ENCODE measurements around the gene IRF2.

IRF2 gene

DNA sequence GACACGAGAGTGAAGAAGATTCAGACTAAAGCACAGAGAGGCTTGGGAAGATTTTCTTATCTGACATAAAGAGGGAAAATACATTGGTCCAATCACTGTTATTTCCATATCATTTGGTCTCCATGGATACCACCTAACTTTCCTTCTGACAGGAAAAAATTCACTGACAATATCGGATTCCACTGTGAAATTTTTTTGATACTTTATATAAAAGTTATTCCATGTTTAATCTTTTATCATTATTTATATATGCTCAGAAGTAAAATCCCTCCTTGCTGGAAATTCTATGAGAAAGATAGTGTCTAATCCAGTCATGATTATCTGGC is 3.6 kb downstream of the IRF2 start:
- Histone ChIP-seq H3K4me1 (ENCODE audit: low read depth, poor library complexity, severe bottlenecking) (peaks cover 56% of the 10 kb centered on the region), H3K4me3 (IDR thresholded peaks at IDR 0.05; ENCODE audit: insufficient read depth, low read depth, low read length) (no peak overlapping the region), H2AFZ (ENCODE audit: low read depth) (no peak overlapping the region), H4K20me1 (ENCODE audit: insufficient read depth) (no peaks in the 10 kb centered on the region), H3K27ac (peak overlapping the region; percentile 78), H3K36me3 (ENCODE audit: insufficient read depth) (no peaks in the 10 kb centered on the region), H3K27me3 (ENCODE audit: insufficient read depth, low read depth) (no peaks in the 10 kb centered on the region), H3K4me2 (peak overlapping the region; percentile 83), H3K9ac (peak overlapping the region; percentile 90; the same call in 1 of the 2 replicates), H3K79me2 (ENCODE audit: insufficient read depth, low read depth) (peaks cover 83% of the 10 kb centered on the region)
- no peak for TF ChIP-seq CTCF (conservative IDR thresholded peaks at IDR 0.05; ENCODE audit: low read depth, low read length)

- no peak for TF ChIP-seq CTCF (conservative IDR thresholded peaks at IDR 0.05; ENCODE audit: low read depth, low read length)
- Histone ChIP-seq H3K4me3 (IDR thresholded peaks at IDR 0.05; ENCODE audit: insufficient read depth, low read depth, low read length) (no peak overlapping the region), H3K9ac (no peak overlapping the region), H3K27me3 (ENCODE audit: insufficient read depth, low read depth) (no peaks in the 10 kb centered on the region), H3K36me3 (ENCODE audit: insufficient read depth) (no peaks in the 10 kb centered on the region), H4K20me1 (ENCODE audit: insufficient read depth) (no peaks in the 10 kb centered on the region), H2AFZ (ENCODE audit: low read depth) (no peak overlapping the region), H3K4me2 (no peak overlapping the region), H3K4me1 (ENCODE audit: low read depth, poor library complexity, severe bottlenecking) (peaks cover 74% of the 10 kb centered on the region), H3K27ac (no peak overlapping the region), H3K79me2 (ENCODE audit: insufficient read depth, low read depth) (peaks cover 91% of the 10 kb centered on the region)
These were observed 7.7 kb downstream of the IRF2 start for GRCh38 chr4:184466634-184467033.

- no peak overlapping the region for H2AFZ ChIP-seq (ENCODE audit: low read depth)
- H3K9ac ChIP-seq: no peak overlapping the region
- peaks cover 68% of the 10 kb centered on the region for H3K4me1 ChIP-seq (ENCODE audit: low read depth, poor library complexity, severe bottlenecking)
- H3K27ac ChIP-seq: no peak overlapping the region
- H3K27me3 ChIP-seq (ENCODE audit: insufficient read depth, low read depth): no peaks in the 10 kb centered on the region
- no peaks in the 10 kb centered on the region for H3K36me3 ChIP-seq (ENCODE audit: insufficient read depth)
- H4K20me1 ChIP-seq (ENCODE audit: insufficient read depth): no peaks in the 10 kb centered on the region
- H3K79me2 ChIP-seq (ENCODE audit: insufficient read depth, low read depth): peaks cover 88% of the 10 kb centered on the region
- no peak for TF ChIP-seq CTCF (conservative IDR thresholded peaks at IDR 0.05; ENCODE audit: low read depth, low read length)
- no peak overlapping the region for H3K4me3 ChIP-seq (IDR thresholded peaks at IDR 0.05; ENCODE audit: insufficient read depth, low read depth, low read length)
- H3K4me2 ChIP-seq: no peak overlapping the region
These were observed 9.4 kb downstream of the IRF2 start for GRCh38 chr4:184464759-184465454.

DNA sequence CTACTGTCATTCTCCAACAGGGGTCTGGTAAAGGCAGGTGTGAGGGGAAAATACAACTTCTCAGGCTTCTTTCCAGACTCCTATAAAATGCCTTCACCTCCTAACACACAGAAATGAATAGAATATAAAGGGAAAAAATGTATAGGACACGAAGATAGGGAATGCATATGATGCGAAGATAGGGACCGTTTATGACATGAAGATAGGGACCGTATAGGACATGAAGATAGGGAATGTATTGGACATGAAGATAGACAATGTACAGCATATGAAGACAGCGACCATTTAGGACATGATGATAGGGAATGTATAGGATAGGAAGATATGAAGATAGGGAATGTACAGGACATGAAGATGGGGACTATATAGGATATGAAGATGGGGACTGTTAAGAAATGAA is 10.5 kb downstream of the IRF2 start:
- H3K36me3 ChIP-seq (ENCODE audit: insufficient read depth): no peaks in the 10 kb centered on the region
- peaks cover 69% of the 10 kb centered on the region for H3K4me1 ChIP-seq (ENCODE audit: low read depth, poor library complexity, severe bottlenecking)
- no peak for TF ChIP-seq CTCF (conservative IDR thresholded peaks at IDR 0.05; ENCODE audit: low read depth, low read length)

More for the DNA sequence above, 10.5 kb downstream of the IRF2 start:
- H3K27ac ChIP-seq: no peak overlapping the region
- H3K79me2 ChIP-seq (ENCODE audit: insufficient read depth, low read depth): peaks cover 88% of the 10 kb centered on the region
- H3K9ac ChIP-seq: no peak overlapping the region
- no peak overlapping the region for H2AFZ ChIP-seq (ENCODE audit: low read depth)
- no peaks in the 10 kb centered on the region for H4K20me1 ChIP-seq (ENCODE audit: insufficient read depth)
- H3K4me2 ChIP-seq: no peak overlapping the region
- H3K27me3 ChIP-seq (ENCODE audit: insufficient read depth, low read depth): no peaks in the 10 kb centered on the region
- no peak overlapping the region for H3K4me3 ChIP-seq (IDR thresholded peaks at IDR 0.05; ENCODE audit: insufficient read depth, low read depth, low read length)
